Erythroblast (primary cell): ENCODE data around the gene LRBA.

Experiments used
- GATA1 ChIP-seq: IDR thresholded peaks from 2 replicates; pipeline ENCODE4 v1.6.1; 2011; ENCODE audit warnings: low read depth, mild to moderate bottlenecking, control low read depth, low read length, moderate library complexity
- POLR2A ChIP-seq: IDR thresholded peaks from 2 replicates; pipeline ENCODE4 v1.6.1; 2011; ENCODE audit warnings: mild to moderate bottlenecking, low read length

GRCh38 chr4:150725957-150726523, 289.0 kb downstream of the LRBA start:
- TF ChIP-seq POLR2A (no peak), GATA1 (no peak)
